NB4 (cell line): Measurements from ENCODE around the gene SALL3.

ENCODE experiments used
- DNase-seq: peaks from one replicate; pipeline ENCODE4 v3.0.0; 2010; ENCODE audit warnings: low read depth
- H3K4me3 ChIP-seq: one replicate; pipeline ENCODE4 v1.5.1; 2011; ENCODE audit warnings: mild to moderate bottlenecking, low read depth, low read length, moderate library complexity
- MYC ChIP-seq: IDR thresholded peaks from 2 replicates; pipeline ENCODE4 v1.6.1; 2011; ENCODE audit warnings: low read depth, low read length
- POLR2A ChIP-seq: IDR thresholded peaks from 2 replicates; pipeline ENCODE4 v1.6.1; 2011; ENCODE audit warnings: mild to moderate bottlenecking; ENCODE audit not compliant: insufficient read length; ENCODE audit errors: extremely low read depth
- TF ChIP-seq, protein P1 (sequence below): IDR thresholded peaks from 2 replicates; pipeline ENCODE4 v1.6.1; 2011; ENCODE audit warnings: low read depth, low read length
- TF ChIP-seq, protein P2 (sequence below): IDR thresholded peaks from one replicate; pipeline ENCODE4 v1.5.1; 2012; ENCODE audit warnings: low read depth, low read length

The SALL3 gene

DNA sequence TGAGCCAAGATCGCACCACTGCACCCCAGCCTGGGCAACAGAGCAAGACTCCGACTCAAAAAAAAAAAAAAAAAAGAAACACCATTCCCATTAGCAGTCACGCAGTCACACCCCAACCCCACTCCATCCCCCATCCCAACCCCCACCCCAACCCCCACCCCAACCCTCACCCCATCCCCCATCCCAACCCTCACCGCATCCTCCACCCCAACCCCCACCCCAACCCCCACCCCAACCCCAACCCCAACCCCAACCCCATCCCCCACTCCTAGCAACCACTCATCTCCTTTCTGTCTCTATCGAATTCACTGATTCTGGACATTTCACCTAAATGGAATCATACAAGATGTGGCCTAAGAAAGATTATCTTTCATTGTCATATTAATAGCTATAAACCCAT, 63.7 kb downstream of the SALL3 start:
- no peak for TF ChIP-seq POLR2A
- no peak overlapping the region for H3K4me3 ChIP-seq
- no peak for DNase-seq

DNA sequence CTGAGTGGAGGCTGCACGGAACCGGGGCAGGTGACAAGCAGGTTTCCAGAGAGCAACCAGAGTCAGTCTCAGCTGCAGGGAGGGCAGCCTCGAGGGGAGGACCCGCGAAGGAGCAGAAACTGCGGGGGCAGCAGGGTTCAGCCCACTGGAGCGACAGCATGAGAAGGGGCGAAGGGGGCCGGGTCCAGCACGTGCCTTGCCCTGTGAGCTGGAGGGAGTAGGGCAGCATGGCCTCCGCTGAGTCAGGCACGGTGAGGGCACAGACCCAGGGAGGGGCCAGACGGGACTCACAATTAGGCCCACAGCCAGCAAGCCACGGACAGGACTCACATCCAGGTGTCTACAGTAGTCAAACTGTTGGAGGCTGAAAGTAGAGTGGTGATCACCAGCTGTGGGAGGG, 66.9 kb downstream of the SALL3 start:
- no peak for DNase-seq
- TF ChIP-seq, protein P1, sequence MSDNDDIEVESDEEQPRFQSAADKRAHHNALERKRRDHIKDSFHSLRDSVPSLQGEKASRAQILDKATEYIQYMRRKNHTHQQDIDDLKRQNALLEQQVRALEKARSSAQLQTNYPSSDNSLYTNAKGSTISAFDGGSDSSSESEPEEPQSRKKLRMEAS: no peak
- TF ChIP-seq, protein P2, sequence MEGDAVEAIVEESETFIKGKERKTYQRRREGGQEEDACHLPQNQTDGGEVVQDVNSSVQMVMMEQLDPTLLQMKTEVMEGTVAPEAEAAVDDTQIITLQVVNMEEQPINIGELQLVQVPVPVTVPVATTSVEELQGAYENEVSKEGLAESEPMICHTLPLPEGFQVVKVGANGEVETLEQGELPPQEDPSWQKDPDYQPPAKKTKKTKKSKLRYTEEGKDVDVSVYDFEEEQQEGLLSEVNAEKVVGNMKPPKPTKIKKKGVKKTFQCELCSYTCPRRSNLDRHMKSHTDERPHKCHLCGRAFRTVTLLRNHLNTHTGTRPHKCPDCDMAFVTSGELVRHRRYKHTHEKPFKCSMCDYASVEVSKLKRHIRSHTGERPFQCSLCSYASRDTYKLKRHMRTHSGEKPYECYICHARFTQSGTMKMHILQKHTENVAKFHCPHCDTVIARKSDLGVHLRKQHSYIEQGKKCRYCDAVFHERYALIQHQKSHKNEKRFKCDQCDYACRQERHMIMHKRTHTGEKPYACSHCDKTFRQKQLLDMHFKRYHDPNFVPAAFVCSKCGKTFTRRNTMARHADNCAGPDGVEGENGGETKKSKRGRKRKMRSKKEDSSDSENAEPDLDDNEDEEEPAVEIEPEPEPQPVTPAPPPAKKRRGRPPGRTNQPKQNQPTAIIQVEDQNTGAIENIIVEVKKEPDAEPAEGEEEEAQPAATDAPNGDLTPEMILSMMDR: no peak
- TF ChIP-seq MYC (no peak), POLR2A (no peak)
- H3K4me3 ChIP-seq: no peak overlapping the region

DNA sequence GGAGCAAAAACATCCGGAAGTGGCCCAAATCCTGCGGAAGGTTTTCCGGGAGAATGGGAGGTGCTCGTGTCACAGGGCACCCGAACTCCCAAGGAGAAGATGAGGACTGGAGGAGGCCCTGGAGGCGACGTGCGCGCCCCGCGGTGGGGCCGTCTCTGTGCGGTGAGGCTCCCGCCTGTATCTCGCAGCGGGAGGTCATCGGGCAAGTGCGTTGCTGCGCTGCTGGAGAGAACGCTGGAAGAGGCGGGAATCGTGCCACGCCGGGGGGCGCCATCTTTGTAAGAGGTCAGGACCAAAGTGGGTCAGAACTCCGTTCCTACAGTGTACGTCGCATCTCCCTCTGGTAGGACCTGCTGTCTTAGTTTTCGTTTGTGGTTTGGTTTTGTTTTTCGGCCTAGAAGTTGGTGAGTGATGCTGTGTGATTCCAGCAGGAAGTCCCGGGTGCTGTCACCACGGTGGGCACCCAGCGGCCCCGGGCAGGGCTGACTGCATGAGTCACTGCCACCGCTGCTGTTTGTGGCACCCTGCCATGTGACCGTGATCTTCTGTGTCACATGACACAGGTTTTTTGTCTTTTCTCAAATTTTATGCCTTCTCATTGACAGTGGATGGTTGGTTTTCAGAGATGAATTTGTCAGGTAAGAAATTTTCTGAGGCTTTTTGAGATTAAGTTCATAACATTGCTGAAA, 68.1 kb downstream of the SALL3 start:
- TF ChIP-seq MYC (no peak), POLR2A (no peak)
- TF ChIP-seq, protein P1: no peak
- TF ChIP-seq, protein P2: no peak
- no peak overlapping the region for H3K4me3 ChIP-seq
- peak; percentile 35 for DNase-seq

DNA sequence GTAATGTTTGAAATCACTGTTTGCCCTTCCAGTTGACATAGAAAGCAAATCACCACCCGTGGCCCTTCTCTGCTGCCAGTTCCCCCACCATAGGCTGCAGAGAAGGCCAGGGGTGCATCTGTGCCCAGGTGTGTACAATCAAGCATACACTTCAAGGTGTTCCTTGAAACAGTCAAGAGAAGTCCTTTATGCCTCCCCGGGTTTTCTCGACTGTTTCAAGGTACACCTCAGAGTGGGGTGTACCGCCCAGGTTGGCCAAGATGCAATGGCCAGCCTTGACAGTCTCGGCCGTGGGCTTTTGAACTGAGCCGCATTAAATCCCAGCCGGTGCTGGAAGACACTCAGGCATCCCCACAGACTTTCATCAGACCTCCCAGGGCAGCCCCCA, 68.6 kb downstream of the SALL3 start:
- no peak overlapping the region for H3K4me3 ChIP-seq
- TF ChIP-seq POLR2A: no peak
- DNase-seq: no peak

DNA sequence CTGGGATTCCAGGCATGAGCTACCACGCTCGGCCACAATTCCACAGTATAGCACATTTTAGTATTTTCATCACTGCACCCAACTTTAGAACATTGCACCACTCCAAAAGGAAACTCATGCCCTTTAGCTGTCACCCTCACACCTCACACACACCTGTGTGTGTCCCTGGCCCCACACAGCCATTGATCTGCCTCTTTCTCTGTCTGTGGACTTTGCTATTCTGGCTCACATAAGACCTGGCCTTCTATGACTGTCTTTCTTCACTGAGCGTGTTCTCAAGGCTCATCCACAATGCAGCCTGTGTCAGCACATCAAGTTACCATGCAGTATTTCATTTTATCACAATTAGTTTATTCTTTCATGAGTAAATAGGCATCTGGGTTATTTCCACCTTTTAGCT, 69.9 kb downstream of the SALL3 start:
- TF ChIP-seq POLR2A: no peak

More for the DNA sequence above, 69.9 kb downstream of the SALL3 start:
- no peak overlapping the region for H3K4me3 ChIP-seq
- no peak for DNase-seq
